GM18502 (cell line): Measurements from ENCODE around the gene MRPL37.
"Not testable (repeated sequence)": the region's sequence is repeated elsewhere in the genome, so short reads cannot be mapped to it uniquely, and the experiment has no call there.

ENCODE experiments used
- ATAC-seq: cut with Tn5 transposase; IDR thresholded peaks from one replicate; pipeline ENCODE4 v1.9.1; 2021; ENCODE audit warnings: mild to moderate bottlenecking; ENCODE audit not compliant: unreplicated experiment, poor library complexity

Gene MRPL37

GRCh38 chr1:54218883-54219687, 19.1 kb downstream of the MRPL37 start:
- ATAC-seq, result no peak

DNA sequence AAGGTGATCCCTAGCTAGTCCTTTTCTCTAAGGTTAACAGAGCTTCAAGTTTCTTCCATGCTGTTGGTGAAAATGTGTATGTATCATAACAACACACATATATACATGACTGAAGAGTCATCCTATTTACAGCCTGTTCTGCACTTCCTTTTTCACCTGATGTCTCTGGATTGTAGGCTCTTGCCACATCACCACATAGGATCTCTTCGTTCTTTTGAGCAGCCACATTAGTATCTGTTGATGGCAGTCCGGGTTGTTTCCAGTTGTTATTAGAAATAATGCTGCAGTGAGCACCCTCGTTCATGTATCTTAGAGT, 19.7 kb downstream of the MRPL37 start:
- ATAC-seq, result no peak

DNA sequence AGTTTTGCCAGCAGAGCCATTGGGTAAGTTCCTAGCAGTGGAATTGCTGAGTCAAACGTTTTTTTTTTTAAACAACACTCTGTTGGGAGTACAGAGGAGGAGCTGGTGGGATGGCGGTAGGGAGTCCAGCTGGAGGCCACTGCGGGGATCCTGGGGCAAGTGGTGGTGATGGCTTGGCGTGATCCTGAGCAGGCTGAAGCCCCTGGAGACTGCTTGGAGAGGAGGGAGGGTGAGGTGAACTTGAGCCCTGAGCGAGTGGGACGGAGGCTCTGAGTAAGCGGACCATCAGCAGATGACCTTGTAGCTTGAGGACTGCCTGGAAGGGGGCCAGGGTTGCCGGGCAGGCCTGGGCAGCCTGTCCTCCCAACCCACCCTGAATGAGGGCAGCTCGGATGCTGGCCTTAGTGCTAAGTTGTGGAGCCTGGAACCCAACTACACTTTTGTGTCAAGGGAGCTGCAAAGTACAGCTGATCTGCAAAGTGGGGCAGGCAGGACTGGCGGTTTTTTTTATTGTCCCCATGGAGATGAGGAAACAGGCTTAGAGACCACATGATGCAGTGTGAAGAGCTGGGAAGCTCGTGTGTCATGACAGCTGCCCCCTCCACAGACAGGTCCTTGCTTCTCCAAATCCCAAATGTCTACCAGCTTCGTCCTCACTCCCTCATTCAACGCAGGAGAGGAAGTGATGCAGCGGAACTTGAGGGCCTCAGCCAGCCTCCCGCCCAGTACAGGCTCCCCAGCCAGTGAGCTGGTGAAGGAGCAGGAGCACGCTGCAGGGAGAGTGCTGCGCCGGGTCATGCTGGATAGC, 20.2 kb downstream of the MRPL37 start:
- no peak for ATAC-seq

GRCh38 chr1:54221113-54221834, 21.3 kb downstream of the MRPL37 start:
- ATAC-seq, result no peak

DNA sequence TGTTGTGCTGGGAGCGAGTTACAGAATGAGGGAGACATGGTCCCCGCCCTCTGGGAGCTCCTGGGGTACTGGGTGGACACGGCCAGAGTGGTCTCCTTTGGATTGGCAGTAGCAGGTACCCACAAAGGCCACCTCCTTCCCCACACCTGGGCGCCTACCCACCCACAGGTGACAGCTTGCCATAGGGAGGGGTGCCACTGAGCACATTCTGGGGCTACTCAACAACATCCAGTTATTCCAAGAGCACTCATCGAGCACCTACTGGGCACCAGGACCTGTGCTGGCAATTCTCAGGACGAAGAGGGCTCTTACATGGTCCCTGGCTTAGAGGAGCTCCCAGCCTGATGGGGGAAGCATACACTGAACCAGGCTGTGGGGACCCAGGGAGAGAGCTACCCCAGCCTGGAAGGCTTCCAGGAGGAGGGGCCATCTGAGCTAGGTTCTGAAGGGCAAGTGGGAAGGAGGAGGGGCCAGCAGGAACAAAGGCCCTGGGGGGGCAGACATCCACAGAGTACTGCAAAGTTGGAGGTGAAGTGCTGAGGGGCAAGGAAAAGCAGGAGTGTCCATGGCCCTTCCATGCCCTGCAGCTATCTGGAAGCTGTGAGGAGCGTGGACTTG, 22.0 kb downstream of the MRPL37 start:
- no peak for ATAC-seq

GRCh38 chr1:54222711-54223110, 22.7 kb downstream of the MRPL37 start:
- ATAC-seq, result no peak

DNA sequence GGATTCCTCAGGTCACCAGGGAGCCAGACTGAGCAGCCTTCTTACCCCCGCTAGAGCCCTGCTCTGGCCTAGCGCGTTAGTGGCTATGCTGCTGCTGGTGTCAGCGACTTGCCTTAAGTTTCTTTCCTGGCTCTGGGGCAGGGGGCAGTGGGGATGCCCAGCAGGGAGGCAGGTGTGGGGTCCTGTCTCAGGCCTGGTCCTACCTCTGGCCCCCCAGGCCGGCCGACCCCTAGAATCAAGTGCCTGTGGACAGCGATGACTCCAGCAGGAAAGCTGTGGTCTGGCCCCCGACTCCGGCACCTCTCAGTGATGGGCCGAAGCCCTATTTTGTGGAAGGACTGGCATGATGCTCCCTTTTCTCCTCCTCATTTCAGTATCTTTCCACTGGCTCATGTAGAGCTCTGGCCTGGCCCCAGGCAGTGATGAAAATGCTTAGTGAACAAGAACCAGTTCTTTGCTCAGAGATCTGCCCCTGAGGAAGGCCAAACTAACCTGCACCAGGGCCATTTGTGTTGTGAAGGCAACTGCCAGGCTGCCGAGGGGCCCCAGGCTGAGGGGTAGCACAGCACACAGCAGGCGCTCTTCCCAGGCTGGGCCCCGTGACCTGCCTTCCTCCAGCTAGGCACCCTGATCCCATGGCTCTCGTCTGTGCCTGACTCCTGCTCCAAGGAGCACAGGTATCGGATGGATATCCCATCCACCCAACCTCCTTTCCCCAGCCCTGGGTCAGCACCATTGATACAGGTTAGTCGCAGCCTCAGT, 23.7 kb downstream of the MRPL37 start:
- no peak for ATAC-seq

GRCh38 chr1:54224233-54224632, 24.3 kb downstream of the MRPL37 start:
- no peak for ATAC-seq

- no peak for ATAC-seq
These were observed 25.4 kb downstream of the MRPL37 start for GRCh38 chr1:54225378-54225777.

DNA sequence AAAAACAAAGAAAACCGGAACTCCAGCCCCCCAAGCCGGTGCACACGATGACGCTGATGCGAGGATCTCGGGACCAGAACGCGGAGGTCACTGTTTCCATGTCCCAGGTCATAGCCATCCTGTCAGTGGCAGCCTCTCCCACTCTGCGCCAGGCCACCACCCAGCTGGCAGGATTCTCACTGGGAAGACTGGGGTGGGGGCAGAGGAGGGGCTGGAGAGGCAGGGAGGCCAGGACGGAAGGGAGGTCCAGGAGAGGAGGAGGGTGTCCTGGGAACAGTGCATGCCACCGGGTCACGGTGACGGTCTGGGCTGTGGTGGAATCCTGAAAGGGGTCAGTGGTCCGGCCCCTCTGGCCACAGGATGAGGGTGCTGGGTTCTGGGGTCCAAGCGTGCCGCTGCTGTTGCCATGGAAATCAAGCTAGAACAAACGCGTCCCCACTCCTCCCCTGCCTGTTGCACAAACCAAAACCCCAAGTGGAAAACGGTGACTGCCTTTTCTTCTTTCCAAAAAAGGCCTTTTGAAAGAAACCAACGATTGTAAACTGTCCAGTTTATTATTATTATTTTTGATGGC, 26.1 kb downstream of the MRPL37 start:
- no peak for ATAC-seq

- ATAC-seq, result no peak
These were observed 27.2 kb downstream of the MRPL37 start for GRCh38 chr1:54227091-54227602.

DNA sequence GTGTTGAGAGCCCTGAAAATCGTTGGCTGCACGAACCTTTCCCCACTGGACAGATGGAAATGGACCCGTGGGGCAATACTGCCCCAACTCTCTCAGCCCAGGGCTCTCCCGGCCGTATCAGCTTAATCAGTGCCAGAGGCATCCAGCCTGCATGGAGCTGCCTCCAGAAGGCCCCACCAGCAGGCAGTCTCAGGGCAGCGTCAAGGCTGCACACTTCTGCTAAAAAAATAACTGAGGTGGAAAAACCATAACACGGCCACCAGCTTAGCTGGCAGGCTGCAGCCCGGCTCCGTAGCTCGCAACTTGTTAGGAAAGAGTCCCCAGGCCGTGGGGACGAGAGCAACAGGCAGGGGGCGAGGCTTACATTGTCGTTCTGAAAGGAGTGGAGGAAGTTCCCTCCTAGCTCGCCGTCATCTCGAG, 27.9 kb downstream of the MRPL37 start:
- no peak for ATAC-seq

DNA sequence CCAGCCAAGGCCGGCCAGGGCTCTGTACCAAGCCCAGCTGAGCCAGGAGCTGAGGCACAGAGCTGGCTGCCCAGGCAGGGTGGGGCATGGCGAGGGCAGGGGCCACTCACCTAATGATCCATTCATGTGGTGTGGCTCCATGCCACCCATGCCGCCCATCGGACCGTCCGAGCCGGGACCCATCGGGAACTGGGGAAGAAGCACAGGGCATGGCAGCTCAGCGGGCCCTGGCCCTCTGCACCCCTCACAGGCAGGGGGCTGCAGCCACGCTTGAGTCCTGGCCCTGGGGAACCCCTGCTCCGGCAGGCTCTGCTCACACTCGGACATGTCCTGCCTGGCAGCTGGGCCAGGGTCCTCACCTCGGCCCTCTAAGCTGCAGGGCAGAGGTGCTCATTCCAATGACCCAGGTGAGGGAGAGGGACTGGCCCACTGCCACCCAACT, 28.7 kb downstream of the MRPL37 start:
- ATAC-seq, result no peak

DNA sequence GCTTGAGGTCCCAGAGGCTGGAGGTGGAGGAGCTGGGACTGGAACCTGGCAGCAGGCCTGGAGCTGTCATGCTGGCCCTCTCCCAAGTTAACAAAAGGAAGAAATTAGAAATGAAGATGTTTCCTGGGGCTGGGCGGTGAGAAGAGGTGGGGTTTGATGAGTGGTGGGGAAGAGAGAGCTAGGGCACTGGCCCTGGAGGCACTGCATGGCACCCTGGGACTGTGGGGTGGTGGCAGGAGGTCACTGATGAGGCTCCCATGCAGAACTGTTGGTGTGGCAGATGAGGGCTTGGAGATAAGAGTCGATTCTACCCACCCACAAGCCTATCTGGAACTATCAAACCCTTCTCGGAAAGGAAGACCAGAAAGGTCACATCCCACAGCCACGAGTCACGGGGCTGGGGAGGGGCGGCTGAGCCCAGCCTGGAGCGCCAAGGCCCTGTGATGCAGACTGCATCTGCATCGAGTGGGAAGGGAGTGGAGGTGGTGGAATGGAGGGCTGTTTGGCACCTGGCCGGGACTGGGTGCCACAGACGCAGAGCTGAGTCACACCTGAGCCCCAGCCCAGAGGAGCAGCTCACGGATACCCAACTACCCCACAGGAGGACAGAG, 29.4 kb downstream of the MRPL37 start:
- no peak for ATAC-seq

DNA sequence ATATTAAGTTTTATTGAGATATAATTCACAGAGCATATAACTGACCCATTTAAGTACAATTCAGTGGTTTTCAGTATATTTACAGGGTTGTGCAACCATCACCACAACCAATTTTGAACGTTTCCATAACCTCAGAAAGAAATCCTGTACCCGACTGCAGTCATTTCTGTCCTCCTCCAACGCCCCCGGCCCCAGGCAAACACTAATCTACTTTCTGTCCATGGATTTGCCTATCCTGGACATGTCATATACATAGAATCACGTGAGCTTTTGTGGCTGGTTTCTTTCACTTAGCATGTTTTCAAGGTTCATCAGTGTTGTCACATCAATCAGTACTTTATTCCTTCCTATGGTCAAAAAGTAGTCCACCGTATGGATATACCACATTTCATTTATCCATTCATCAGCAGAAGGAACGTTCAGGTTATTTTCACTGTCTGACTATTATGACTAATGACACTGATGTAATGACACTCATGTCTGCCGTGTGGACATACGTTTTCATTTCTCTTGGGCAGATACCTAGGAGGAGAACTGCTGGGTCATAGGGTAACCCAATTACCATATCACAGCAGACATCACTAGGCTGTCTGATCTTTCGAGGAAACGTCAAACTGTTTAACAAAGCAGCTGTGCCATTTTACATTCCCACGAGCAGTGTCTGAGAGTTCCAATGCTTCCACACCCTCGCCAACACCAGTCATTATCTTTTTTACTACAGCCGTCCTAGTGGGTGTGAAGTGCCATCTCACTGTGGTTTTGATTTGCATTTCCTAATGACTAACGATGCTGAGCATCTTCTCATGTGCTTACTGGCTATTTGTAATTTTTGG, 30.8 kb downstream of the MRPL37 start:
- no peak for ATAC-seq

DNA sequence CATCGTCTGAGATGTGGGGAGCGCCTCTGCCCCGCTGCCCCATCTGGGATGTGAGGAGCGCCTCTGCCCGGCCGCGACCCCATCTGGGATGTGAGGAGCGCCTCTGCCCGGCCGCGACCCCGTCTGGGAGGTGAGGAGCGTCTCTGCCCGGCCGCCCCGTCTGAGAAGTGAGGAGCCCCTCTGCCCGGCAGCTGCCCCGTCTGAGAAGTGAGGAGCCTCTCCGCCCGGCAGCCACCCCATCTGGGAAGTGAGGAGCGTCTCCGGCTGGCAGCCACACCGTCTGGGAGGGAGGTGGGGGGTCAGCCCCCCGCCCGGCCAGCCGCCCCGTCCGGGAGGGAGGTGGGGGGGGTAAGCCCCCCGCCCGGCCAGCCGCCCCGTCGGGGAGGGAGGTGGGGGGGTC, 33.2 kb downstream of the MRPL37 start:
- ATAC-seq, result not testable (repeated sequence)

DNA sequence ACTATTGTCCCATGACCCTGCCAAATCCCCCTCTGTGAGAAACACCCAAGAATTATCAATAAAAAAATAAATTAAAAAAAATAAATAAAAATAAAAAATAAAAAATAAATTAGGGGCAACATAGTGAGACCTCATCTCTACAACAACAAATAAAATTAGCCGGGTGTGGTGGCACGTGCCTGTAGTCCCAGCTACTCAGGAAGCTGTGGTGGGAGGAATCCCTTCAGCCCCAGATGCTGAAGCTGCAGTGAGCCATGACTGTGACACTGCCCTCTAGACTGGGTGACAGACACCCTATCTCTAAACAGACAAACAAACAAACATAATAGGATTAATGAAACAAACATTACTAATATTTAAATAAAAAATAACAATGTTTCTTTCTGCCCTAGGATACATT, 34.3 kb downstream of the MRPL37 start:
- ATAC-seq, result no peak

DNA sequence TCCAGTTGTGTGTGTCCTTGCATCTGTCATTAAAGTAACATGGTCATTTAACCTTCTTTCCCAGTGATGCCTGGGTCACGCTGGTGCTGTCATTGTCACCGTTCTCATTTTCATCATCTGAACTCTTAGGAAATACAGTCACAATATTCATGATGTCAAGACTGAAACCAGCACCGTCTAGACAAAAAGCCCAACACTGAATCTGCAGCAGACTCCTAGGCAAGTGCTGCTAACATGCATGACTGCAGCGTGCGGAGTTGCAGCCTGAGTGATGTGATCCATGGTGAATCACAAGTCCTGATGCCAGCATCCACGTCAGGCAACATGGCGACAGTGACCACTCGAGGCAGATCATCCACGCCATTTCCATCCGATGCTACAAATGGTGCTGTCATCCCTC, 37.6 kb downstream of the MRPL37 start:
- no peak for ATAC-seq
